Measurements from ENCODE around the gene TMEM255B.

Gene TMEM255B

GRCh38 chr13:113802090-113802531, 43.1 kb downstream of the TMEM255B start:
- peak; percentile 64 for DNase-seq (ENCODE audit: low read depth, low spot score)

- DNase-seq (ENCODE audit: low read depth, low spot score), result no peak
These were observed 43.7 kb downstream of the TMEM255B start for GRCh38 chr13:113802761-113803160.

GRCh38 chr13:113803409-113804016, 44.5 kb downstream of the TMEM255B start:
- no peak for DNase-seq (ENCODE audit: low read depth, low spot score)

GRCh38 chr13:113804017-113804702, 45.1 kb downstream of the TMEM255B start:
- peak; percentile 73 for DNase-seq (ENCODE audit: low read depth, low spot score)

DNA sequence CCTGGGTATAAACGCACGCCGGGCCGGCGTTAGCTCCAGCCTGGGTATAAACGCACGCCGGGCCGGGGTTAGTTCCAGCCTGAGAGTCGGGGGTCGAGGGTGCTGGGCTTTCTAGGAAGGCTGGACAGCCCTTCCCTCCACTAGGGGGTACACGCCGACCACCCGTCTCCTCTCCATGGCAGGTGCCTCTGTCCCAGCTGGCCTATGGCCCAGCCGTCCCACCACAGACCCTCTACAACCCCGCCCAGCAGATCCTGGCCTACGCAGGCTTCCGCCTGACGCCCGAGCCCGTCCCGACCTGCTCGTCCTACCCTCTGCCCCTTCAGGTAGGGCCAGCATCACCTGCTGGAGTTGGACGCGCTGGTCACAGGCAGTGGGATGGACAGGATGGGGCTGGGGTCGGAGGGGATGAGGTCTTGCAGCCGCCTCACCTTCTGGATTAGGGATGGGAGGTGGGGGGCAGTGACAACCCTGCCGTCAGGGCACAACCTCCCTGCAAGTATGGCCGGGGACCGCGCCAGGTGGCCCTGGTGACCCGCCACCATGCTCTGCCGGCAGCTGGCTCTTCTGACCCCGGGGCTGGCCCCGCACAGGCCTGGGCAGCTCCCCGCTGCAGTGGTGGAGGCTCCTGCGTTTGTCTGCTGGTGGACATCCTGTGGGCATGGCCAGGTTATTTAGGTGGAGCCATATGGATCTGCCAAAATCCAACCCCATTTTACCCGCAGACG, 45.8 kb downstream of the TMEM255B start:
- DNase-seq (ENCODE audit: low read depth, low spot score), result no peak

- no peak for DNase-seq (ENCODE audit: low read depth, low spot score)
These were observed 46.5 kb downstream of the TMEM255B start for GRCh38 chr13:113805431-113806103.

- DNase-seq (ENCODE audit: low read depth, low spot score), result no peak
These were observed 47.1 kb downstream of the TMEM255B start for GRCh38 chr13:113806104-113806471.

DNA sequence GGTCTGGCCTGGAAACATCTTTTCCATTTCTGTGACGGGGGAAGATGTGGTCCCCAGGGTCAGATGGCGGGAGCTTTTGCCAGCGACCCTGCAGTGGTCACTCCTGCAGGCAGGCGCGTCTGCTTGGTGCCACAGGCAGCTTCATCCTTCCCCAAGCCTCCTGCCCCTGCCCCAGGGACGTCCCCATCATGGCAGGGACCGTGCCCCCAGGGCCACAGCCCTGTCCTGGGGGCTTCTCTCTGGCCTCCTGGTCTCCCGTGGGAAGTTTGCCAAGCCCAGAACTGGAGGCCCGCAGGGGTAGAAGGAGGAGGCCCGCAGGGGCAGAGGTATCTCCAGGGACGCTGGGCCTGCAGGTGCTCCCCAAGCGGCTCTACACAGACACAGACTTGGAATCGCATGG, 47.5 kb downstream of the TMEM255B start:
- DNase-seq (ENCODE audit: low read depth, low spot score), result no peak

GRCh38 chr13:113808058-113808834, 49.2 kb downstream of the TMEM255B start:
- no peak for DNase-seq (ENCODE audit: low read depth, low spot score)

DNA sequence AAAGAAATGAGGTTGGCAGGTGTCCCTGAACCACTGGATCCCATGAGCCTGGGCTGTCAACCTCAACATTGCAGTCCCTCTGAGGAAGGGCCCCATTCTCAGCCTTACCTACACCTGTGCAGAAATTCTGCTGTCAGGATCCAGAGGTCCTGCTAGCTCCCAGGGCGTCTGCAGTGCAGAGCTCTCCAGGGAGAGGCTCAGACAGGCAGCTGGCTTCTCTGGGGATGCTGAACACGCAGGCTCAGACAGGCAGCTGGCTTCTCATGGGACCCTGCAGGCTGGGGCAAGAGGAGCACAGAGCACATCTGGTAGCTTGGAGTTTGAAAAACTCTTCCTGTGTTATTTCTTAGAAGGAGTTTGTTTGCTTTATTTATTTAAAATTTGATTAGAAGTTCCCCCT, 50.9 kb downstream of the TMEM255B start:
- DNase-seq (ENCODE audit: low read depth, low spot score), result no peak

GRCh38 chr13:113810640-113811039, 51.6 kb downstream of the TMEM255B start:
- DNase-seq (ENCODE audit: low read depth, low spot score), result no peak

DNA sequence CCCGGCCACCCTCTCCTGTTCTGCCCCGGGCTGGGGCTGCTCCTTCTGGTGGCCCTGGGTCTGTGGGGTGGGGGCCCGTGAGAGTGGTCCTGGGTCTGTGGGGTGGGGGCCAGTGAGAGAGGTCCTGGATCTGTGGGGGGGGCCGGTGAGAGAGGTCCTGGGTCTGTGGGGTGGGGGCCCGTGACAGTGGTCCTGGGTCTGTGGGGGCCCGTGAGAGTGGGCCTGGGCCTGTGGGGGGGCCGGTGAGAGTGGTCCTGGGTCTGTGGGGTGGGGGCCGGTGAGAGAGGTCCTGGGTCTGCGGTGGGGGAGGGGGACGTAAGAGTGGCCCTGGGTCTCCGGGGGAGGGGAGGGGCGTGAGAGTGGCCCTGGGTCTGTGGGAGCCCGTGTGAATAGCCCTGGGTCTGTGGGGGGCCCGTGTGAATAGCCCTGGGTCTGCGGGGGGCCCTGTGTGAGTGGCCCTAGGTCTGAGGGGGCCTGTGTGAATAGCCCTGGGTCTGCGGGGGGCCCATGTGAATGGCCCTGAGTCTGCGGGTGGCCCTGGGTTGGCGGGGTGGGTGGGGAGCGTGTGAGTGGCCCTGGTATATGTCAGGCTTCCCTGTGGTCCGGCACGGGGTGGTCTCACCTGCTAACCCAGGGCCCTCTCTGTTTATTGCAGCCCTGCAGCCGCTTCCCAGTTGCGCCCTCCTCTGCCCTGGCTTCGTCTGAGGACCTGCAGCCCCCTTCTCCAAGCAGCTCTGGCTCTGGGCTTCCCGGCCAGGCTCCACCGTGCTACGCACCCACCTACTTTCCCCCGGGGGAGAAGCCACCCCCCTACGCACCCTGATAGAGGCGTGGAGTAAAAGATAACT, 52.3 kb downstream of the TMEM255B start:
- no peak for DNase-seq (ENCODE audit: low read depth, low spot score)

DNA sequence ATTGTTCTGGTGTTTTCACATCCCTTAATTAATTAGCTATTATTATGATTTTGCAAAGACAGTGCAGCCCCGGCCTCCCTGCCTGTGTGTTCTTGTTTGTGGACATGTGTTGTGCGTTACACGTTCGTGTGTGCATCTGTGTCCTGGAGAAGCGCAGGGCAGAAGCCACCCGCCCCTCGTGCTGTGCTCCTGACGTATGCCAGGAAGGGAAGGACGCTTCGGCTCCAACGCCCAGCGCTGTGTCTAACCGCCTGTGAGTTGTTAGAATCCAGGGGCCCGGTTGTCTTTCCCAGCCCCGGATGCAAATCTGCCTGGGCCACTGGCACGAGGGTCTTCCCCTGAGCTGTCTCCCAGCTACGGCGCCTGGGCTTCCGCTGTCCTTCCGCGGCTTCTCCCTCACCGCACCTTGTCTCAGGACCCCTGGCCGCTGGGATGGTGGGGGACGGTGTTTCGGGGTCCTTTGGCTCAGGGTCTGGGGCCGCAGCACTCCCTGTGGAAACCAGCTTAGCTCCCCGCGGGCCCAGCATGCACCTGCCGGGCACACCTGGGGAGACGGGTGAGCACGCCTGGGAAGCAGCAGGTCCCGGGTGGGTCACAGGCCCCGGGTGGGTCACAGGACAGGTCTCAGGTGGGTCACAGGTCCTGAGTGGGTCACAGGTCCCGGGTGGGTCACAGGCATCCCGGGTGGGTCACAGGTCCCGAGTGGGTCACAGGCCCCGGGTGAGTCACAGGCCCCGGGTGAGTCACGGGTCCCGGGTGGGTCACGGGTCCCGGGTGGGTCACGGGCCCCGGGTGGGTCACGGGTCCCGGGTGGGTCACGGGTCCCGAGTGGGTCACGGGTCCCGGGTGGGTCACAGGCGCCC, 53.4 kb downstream of the TMEM255B start:
- DNase-seq (ENCODE audit: low read depth, low spot score), result no peak

DNA sequence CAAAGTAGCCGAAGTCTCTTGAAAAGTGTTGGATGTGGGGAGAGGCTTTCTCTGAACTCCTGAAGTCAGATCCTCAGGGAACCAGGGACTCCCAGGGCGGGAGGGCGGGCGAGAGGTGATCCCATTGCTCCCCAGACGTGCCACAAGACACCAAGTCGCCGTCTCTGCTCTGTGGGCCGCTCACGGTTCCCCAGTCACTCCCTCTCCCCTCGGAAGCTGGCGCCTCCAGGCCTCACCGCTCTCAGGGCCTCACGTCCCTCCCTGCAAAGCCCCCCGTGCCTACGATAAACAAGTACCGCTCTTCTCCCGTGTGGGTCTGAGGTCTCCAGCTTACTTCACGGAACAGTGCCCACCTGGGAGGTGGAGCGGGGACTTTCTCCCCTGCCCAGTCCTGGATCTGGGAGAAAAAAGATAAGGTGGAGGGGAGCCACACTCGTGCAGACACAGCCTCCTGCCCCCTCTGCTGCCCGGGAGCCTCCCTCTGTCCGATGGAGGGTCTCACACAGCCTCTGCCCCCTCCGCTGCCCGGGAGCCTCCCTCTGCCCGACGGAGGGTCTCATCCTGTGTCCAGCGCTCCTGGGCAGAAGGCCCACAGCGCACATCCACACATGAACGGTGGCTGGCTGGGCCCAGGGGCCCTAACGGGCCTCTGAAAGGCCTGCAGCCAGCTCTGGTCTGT, 54.2 kb downstream of the TMEM255B start:
- no peak for DNase-seq (ENCODE audit: low read depth, low spot score)

DNA sequence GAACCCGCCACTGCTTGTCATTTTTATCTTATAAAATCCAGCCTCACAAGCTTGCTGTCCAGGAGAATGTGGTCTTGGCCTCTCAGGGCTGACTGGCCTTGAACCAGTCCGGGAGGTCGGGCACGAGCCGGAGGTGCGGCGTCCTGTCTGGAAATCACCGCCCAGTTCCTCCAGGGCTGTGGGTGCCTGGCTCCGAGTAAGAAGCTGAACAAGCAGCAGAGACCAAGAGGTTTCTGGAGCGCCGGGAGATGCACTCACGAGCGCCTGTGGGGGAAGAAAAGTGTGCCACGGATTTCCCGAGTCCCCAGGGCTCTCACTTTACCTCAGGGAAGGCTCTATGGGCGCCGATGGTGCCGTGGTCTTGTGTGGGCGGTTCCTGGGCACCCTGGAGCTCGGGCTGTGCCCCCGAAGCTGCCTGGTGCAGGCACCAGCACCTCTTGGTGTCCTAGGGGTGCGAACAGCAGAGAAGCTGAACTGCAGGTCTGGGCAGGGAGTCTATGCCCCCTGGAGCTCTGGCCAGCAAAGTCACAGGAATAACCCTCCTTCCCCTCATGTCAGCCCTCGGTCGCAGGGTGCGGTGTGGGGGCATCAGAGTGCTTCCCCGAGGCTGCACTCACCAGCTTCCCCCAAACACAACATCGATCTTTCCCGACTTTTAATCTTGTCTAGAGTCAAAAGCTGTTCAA, 54.9 kb downstream of the TMEM255B start:
- DNase-seq (ENCODE audit: low read depth, low spot score), result peak; percentile 72

- DNase-seq (ENCODE audit: low read depth, low spot score), result peak; percentile 87
These were observed 55.4 kb downstream of the TMEM255B start for GRCh38 chr13:113814435-113814821.

- no peak for DNase-seq (ENCODE audit: low read depth, low spot score)
These were observed 56.4 kb downstream of the TMEM255B start for GRCh38 chr13:113815151-113816058.
